GM21619 (cell line): ENCODE measurements around the gene RPS24.
"Not testable (repeated sequence)": the region's sequence is repeated elsewhere in the genome, so short reads cannot be mapped to it uniquely, and the experiment has no call there.

Experiments used
- ATAC-seq: cut with Tn5 transposase; IDR thresholded peaks from one replicate; pipeline ENCODE4 v1.9.1; 2021; ENCODE audit not compliant: unreplicated experiment

RPS24 gene

DNA sequence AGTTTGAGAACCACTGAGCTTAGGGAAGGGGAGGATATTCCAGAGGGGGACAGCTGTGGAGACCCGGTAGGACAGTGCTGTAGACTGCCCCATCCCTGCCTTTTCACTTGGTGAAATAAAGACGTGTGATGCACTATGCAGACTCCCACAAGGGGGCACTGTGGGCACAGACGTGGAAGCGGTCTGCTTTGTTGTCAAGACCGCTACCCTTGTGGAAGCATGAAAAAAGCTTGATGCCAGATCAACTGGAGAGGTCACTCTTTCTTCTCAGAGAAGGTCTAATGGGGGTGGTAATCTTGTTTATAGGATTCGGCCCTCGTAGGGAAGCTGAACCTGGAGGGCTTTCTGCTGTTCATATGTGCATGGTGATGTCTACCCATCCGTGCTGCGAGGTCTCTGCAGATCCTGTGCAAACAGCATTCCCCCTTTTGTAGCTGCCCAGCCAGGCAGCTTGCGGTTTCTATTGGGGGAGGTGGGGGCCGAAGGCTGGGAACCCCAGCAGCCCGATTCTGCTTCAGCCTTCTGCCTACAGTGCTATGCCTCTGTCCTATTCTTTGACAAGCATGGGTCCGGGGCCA lies 13.7 kb downstream of the RPS24 start:
- ATAC-seq = no peak

DNA sequence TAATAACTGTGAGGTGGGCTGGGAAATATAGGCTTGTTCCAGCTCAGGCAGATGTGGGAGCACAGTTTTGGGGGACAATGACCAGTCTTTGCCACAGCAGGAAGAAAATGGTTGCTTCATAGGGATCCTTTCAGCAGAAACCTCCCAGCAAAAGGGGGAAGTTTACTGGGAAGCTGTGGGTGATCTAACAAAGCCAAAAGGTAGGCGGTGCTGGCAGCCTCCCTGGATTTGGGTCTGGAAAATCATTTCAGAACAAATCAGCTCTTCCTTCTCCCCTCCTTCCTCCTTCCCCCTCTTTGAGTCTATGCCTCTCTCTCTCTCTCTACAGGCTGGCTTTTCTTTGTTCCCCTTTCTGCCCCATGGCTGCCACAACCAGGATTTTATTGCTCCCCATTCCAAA lies 16.2 kb downstream of the RPS24 start:
- no peak for ATAC-seq

DNA sequence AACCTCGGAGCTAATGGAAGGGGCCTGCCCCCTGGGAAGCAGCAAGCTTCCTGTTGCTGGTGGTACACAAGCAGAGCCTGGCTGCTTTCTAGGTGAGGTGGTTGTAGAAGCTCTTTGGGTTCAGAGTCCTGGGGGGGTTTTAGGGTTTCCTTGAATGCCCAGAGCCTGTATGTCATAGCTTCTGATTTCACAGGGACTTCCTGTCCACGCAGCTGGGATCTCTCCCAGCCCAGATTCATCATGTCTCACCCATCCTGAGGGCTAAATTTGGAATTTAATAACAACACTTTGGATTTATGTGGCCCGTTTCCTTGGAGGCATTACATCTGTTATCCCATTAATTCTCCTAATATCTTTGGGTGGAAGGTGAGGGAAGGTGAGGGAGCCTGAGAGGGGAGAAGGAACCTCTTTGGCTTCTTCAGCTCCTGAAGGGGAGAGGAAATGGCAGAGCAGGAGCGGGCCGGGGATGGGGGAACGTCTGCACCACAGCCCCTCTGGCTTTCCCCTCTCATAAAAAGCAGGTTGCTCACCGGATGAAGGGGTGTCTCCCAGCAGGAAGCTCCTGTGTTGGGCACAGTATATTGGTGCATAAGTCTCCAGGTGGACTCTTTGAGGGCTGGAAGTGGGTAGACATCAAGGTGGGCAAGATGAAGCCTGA lies 19.7 kb downstream of the RPS24 start:
- ATAC-seq = no peak

DNA sequence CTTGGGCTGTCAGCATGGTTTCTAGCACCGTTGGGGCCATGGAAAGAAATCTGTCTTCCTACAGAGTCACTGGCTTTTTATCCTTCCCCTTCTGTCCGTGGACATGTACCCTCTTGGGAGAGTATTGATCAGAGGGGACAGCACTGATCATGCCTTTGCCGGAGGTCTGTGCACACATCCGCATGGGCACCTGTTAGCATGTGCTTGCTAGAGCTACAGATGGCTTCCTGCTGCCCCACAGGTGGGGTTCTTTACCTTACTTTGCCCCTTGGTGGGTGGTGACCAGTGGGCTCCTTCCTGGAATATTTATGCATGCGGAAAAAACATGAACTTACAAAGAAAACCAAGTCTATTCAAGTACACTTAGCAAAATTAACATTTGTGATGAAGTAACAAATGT lies 24.9 kb downstream of the RPS24 start:
- ATAC-seq = no peak

DNA sequence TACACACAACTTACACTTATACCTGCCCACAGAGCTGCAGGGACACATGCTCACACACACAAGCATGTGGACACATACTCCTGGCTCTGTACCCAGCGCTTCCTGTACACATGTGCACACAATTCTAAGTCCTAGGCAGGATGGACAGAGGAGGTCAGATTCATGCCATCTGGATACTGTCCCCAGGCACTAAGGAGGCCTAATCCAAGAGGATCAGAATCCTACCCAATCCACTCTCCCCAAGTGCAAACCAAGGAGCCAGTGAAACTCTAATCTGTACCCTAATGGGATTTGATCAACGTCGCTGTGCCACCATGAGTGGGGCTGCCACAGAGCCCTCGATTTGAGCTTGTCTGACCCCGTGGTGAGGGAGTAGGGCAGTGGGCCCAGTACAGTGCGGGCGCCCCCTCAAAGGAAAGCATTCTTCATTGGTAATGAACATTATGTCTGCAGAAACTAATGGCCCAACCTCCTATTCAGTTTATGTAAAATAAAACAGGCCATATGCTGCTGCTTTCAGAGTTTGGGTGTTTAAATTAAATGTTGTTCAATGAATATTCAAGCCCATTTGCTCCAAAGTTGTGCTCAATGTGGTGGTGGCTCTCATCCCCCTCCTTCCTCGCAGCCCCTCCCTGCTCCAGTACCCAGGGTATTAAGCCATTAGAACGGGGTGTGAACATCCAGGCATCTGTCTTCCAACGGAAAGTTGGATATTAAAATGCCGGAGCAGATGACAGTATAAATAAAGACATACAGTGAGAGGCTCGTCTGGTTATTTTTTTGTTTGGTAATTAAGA lies 26.4 kb downstream of the RPS24 start:
- ATAC-seq = no peak

DNA sequence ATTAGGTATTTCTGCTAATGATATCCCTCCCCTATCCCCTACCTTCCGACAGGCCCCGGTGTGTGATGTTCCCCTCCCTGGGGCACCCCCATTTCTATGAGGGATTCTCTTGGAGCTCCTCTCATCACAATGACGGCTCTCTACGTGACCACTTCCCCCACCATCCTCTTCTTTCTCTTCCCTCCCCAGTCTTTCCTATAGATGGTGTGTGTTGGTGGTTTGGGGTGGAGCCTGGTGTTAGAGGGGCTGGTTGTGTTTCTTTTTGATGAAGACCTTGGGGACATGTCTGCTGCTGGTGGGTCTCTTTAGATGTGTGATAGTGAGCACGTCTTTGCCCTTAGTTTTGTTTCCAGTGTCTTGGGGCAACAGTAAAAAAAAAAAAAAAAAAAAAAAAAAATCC lies 28.6 kb downstream of the RPS24 start:
- no peak for ATAC-seq

DNA sequence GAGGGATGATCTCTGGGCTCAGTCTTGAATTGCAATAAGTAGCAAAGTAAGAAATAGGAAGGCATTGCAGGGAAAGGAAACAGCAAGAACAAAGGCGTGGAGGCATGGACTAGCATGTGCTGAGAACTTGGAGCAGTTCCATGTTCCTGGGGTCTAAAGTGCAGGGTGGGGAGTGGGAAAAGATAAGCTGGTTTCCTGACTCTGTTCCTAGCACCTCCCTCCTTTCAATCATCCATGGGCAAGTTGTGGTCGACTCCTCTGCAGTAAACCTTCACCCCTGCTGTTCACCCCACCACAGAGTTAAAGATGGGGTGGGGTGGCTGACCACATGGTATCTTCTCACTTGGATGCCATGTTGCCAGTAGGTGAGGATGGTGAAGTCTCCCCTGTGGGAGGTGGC lies 29.6 kb downstream of the RPS24 start:
- no peak for ATAC-seq

DNA sequence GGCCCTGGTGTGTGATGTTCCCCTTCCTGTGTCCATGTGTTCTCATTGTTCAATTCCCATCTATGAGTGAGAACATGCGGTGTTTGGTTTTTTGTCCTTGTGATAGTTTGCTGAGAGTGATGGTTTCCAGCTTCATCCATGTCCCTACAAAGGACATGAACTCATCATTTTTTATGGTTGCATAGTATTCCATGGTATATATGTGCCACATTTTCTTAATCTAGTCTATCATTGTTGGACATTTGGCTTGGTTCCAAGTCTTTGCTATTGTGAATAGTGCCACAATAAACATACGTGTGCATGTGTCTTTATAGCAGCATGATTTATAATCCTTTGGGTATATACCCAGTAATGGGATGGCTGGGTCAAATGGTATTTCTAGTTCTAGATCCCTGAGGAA lies 31.3 kb downstream of the RPS24 start:
- ATAC-seq = not testable (repeated sequence)

DNA sequence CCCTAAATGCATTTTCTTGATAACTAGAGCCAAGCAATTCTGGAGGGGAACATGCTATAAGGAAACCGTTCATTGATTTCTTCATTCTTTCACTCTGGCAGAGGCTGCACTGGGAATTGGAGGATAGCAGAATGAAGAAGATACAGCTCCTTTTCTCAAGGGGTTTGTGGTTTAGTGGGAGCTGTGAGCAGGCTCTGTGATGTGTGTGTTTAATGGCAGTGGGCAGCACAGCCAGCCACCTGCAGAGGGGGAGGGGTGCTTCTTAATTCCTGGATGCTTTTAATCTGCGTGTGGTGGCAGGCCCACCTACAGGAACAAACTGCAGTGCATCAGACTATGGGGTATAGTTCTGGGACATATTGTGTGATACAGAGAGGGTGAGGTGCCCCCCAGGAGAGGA lies 31.9 kb downstream of the RPS24 start:
- ATAC-seq = no peak

DNA sequence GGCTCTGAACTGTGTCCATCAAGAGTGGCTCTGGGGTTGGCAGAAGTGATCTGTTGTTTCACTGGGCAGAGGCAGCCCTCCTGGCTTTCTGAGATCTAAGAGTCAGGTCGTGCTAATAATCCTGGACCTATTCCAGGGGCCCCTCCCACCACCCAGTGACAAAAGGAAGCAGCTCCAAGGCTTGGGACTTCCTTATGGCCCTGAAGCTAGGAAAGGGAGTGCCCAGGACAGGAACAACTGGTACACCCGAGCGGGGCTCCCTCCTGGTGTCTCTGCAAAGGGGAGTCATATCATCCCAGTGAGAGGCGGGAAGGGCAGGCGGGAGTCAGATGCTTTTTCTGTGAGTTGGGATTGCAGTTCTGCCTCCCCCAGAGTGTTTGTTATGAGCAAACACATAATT lies 32.3 kb downstream of the RPS24 start:
- ATAC-seq = no peak

DNA sequence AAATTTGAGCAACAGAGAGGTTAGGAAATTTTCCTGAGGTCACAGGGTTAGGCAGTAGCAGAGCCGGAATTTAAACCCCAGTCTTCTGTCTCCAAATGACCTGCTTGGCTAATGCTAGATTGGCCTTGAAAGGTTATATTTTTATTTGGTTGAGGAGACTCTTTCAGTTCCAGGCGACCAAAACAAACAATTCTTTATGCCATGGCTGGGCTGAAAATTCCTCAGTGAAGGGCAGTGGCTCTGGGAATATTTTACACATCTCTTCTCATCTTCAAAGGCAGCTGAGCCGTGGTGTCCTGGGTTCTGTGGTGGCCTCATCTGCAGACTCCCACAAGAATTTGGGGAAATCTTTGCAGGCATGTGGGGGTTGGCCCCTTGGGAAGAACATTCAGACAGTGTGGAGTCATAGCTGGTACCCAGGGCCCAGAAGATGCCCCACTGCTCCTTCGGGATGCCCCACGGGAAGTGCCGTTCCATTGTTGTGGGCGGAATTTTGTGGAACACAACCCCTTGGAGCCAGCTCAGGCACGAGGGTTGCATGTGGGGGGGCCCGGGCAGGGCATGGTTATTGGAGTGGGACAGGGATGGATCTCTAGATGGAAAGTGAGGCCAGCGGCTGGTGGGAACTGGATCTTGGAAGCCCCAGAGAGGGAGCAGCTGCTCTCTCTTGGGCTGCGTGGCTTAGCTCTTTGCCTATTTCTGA lies 33.2 kb downstream of the RPS24 start:
- ATAC-seq = no peak

DNA sequence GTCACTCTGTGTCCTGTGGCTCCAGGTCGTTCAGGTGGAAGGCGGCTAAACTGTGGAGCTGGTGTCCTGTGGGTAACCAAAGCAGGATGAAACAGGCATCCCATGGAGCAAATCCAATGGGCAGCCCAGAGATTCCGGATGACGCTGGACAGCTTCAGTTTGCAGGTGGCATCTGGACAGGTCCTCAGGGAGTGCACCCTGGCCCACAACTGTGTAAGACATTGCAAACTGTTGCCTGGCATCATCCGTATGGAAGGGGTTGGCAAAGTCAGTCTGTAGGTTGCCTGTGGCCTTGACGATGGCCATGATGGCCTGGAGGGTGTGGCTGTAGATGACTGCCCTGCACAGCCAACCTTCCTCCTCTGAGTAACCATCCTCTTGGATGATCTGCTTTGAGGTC lies 35.5 kb downstream of the RPS24 start:
- no peak for ATAC-seq

DNA sequence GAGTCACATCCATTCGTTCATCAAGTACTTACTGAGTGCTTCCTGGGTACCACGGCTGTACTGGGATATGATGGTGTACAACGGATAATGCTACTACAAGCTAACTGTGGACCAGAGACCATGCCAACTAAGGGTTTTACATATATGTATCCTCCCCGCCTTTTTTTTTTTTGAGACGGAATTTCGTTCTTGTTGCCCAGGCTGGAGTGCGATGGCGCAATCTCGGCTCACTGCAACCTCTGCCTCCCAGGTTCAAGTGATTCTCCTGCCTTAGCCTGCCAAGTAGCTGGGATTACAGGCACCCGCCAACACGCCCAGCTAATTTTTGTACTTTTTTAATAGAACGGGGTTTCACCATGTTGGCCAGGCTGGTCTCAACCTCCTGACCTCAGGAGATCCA lies 36.4 kb downstream of the RPS24 start:
- not testable (repeated sequence) for ATAC-seq

DNA sequence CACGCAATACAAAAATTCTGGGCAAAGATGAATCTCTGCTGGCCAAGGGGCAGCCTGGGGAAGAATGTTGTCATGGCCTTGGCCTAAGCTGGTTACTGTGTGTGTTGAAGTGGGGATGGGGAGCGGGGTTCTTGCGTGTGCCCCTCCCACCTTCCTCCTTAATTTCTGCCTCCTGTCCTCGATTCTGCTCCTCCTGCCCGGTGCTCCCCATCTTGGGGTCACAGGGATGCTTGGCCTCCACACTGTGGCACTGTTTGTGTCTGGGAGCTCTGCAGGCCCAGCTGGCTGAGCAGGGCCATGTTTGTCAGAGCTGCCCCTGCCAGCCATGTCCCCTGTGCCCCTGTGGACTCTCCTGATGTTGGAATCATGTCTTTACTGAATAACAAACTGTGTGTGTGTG lies 37.1 kb downstream of the RPS24 start:
- no peak for ATAC-seq

DNA sequence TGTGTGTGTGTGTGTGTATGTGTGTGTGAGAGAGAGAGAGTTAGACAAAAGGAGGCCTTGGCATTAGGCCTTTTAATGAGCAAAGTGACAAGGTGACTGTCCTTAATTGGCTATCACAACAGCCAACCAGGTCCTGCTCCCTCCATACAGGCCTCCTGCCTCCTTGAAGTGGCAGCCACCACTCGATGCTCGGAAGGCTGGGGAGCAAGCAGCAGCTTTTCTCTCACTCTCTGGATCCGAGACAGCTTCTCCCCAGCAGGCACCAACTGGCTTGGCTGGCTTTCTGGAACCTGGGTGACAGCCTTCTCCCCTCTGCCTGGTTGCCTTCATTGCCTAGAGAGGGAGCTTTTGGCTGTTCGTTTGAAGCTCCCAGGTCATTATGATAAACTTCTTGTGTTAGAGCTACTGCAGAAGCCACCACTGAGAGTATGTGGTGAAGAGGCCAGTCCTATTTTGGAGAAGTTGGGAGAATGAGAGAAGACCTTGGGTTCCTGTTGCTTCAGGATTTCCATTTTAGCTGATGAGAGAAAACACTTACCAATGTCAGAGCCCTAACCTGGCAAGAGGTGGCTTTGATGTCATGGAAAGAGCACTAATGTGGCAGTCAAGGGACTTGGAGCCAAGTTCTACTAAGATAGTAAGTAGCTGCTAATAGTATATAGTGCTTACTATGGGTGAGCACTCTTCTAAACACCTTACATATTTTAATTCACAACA lies 37.6 kb downstream of the RPS24 start:
- ATAC-seq = no peak

DNA sequence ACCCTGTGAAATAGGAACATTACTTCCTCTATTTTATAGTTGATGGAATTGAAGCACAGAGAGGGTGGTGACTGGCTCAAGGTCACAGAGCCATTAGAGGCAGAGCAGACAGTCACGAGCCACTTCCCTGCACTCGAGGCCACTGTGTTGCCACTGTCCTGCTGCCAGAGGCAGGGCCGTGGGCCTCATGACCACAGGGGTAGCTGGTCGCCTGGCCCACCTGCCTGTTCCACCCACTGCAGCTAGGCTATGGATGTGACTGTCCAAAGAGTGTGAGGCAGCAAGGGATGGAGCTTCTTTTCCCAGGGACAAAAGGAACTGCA lies 38.2 kb downstream of the RPS24 start:
- no peak for ATAC-seq

DNA sequence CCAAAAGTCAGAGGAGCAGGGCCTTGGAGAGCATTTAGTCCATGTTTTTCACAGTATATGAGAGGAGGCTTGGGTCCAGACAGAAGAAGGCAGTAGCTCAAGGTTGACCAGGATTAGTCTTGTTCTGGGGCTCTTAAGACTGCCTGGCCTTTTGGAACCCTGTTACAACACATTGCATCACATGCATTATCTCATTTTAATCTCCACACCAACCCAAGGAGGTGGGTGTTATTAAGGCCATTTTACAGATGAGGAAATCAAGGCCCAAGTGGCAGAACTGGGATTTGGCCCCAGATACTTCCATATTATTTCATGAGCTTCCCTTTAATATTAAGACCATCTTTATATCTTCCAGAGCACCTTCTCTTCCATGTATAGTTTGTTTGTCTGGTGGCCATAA lies 38.8 kb downstream of the RPS24 start:
- no peak for ATAC-seq

DNA sequence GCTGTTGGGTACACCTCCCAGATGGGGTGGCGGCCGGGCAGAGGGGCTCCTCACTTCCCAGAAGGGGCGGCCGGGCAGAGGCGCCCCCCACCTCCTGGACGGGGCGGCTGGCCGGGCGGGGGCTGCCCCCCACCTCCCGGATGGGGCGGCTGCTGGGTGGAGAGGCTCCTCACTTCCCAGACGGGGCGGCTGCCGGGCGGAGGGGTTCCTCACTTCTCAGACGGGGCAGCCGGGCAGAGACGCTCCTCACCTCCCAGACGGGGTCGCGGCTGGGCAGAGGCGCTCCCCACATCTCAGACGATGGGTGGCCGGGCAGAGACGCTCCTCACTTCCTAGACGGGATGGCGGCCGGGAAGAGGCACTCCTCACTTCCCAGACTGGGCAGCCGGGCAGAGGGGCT lies 42.1 kb downstream of the RPS24 start:
- not testable (repeated sequence) for ATAC-seq

DNA sequence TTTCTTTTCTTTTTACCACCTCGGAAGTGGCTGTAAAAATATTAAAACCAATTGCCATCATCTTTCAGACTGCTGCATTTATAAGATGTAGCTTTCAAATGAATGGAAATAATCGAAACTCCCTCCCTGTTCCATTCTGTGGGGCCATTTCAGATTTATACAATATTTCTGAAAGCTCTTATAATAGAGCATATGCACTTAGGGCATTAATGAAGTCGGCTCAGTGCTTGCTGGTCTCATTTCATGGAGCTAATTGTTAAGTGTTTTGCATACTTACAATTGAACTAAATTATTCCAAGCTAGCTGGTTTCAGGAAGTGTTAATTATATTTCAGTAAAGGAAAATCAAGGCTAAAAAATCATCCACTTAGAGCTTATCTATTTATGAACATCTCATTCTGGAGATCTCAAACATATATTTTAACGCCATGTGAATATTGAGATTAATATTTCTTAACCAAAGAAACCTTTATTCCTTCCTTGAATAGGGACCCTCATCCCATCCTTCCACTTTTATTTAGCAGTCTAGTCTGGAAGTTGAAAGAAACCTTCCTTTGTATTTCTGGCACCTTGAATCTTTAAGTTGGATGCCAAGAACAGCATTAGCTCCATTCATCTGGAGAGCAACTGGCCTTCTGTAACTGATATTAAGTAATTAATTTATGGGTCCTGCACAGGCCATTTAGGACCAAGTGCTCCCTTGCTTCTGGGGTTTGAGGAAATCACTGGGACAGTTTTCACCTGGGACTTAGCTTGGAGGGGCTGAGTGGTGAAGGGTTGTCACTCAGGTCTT lies 45.1 kb downstream of the RPS24 start:
- ATAC-seq = no peak

DNA sequence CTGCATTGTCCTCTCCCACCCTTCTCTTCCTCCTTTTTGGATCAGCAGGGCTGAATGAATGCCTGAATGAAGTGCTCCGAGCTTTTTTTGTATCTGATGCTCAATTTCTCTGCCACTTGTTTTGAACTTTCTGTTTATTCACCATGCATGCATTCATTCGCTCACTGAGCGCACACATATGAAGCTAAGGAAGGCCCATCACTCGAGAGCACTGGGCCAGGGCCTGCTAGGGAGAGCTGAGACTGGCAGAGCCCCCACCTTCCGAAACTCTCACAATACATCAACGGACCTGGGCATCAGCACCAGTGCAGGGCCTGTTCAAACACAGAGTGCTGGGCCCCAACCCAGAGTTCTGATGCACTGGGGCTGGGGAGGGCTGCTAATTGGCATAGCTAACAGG lies 45.7 kb downstream of the RPS24 start:
- ATAC-seq = no peak

DNA sequence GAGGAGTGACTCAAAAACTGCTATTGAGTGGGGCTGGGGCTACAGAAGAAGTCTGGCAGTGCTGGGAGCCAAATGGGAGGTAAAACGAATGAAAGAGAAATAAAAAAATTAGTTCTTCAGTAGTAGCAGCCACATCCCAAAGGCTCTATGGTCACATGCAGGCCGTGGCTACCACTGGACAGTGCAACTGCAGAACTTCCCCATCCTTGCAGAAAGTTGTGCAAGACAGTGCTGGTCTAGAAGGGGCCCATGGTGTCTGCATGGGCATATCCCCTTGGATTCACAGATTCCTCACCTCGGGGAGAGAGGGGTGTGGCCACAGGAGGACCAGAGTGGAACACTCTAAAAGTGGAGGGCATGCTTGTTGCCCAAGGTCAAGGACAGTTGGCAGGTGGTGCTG lies 47.6 kb downstream of the RPS24 start:
- no peak for ATAC-seq
